Neural cell (in vitro differentiated cells): ENCODE data around the gene ENTPD2. TPM values are rescaled to one million over a fixed set of nuclear protein-coding genes. Genes with fewer than 3 reads are reported as not detected.

ENCODE experiments used
- H2AFZ ChIP-seq: fragments of 200-600, 300-800 bp; sonication (generic), shearing (Covaris generic); 2 replicates; pipeline ENCODE4 v1.6.0; 2014; ENCODE audit warnings: low read depth, mild to moderate bottlenecking, antibody characterized with exemption, low read length, moderate library complexity
- H3F3A ChIP-seq: fragments of 200-600 bp; shearing (Covaris generic); 2 replicates; pipeline ENCODE4 v1.6.1; 2016; ENCODE audit warnings: mild to moderate bottlenecking, moderate library complexity, mixed read lengths, antibody characterized with exemption, low read length; ENCODE audit not compliant: insufficient read depth, poor library complexity, severe bottlenecking
- H3K27ac ChIP-seq: fragments of 200-600, 300-800 bp; sonication (generic), shearing (Covaris generic); 2 replicates; pipeline ENCODE4 v1.5.1; 2014; ENCODE audit warnings: mild to moderate bottlenecking, low read length, moderate library complexity
- H3K27me3 ChIP-seq: fragments of 300-800, 200-600 bp; sonication (generic), shearing (Covaris generic); 2 replicates; pipeline ENCODE4 v1.6.0; 2014; ENCODE audit warnings: mild to moderate bottlenecking, low read depth, low read length, moderate library complexity; ENCODE audit not compliant: insufficient read depth
- H3K36me3 ChIP-seq: fragments of 300-800, 200-600 bp; sonication (generic), shearing (Covaris generic); 2 replicates; pipeline ENCODE4 v1.5.1; 2014; ENCODE audit warnings: mild to moderate bottlenecking, antibody characterized with exemption, low read length, moderate library complexity; ENCODE audit not compliant: insufficient read depth
- H3K4me2 ChIP-seq: fragments of 300-800, 200-600 bp; sonication (generic), shearing (Covaris generic); 2 replicates; pipeline ENCODE4 v1.6.0; 2014; ENCODE audit warnings: mild to moderate bottlenecking, low read length
- H3K4me3 ChIP-seq: fragments of 300-800, 200-600 bp; sonication (generic), shearing (Covaris generic); 2 replicates; pipeline ENCODE4 v1.5.1; 2014; ENCODE audit warnings: mild to moderate bottlenecking, low read length, moderate library complexity
- H3K79me2 ChIP-seq: fragments of 200-600 bp; shearing (Covaris generic); replicated peaks from 2 replicates; pipeline ENCODE4 v1.6.0; 2014; ENCODE audit warnings: mild to moderate bottlenecking, low read length, moderate library complexity; ENCODE audit not compliant: insufficient read depth
- H3K9ac ChIP-seq: fragments of 300-800, 200-600 bp; sonication (generic), shearing (Covaris generic); 2 replicates; pipeline ENCODE4 v1.6.1; 2016; ENCODE audit warnings: mild to moderate bottlenecking, low read length, mixed read lengths
- H3K9me2 ChIP-seq: fragments of 200-600 bp; shearing (Covaris generic); 2 replicates; pipeline ENCODE4 v1.6.1; 2016; ENCODE audit warnings: mild to moderate bottlenecking, low read length, mixed read lengths; ENCODE audit not compliant: insufficient read depth
- H3K9me3 ChIP-seq: fragments of 200-600, 300-800 bp; sonication (generic), shearing (Covaris generic); 2 replicates; pipeline ENCODE4 v1.6.1; 2016; ENCODE audit warnings: mild to moderate bottlenecking, mixed run types, low read length, moderate library complexity, mixed read lengths
- H4K20me1 ChIP-seq: fragments of 200-600 bp; shearing (Covaris generic); 2 replicates; pipeline ENCODE4 v1.6.1; 2016; ENCODE audit warnings: mild to moderate bottlenecking, mixed run types; ENCODE audit not compliant: insufficient read depth
- EP300 ChIP-seq: fragments of 450-650 bp; conservative IDR thresholded peaks from 2 replicates; pipeline ENCODE4 v1.6.1; 2014; ENCODE audit warnings: antibody characterized with exemption, mild to moderate bottlenecking, moderate library complexity; ENCODE audit not compliant: poor library complexity, severe bottlenecking
- EZH2 ChIP-seq: fragments of 200-600, 300-800 bp; shearing (Covaris generic), sonication (generic); IDR thresholded peaks from 2 replicates; pipeline ENCODE4 v1.6.1; 2014; ENCODE audit warnings: antibody characterized with exemption, low read length, borderline replicate concordance, mild to moderate bottlenecking; ENCODE audit not compliant: insufficient read depth, poor library complexity, severe bottlenecking
- MXI1 ChIP-seq: fragments of 450-650 bp; conservative IDR thresholded peaks from 2 replicates; pipeline ENCODE4 v1.6.1; 2014; ENCODE audit warnings: antibody characterized with exemption, mild to moderate bottlenecking; ENCODE audit not compliant: poor library complexity, severe bottlenecking
- POLR2AphosphoS5 ChIP-seq: IDR thresholded peaks from 2 replicates; pipeline ENCODE4 v1.6.1; 2012
- RAD21 ChIP-seq: fragments of 450-650 bp; conservative IDR thresholded peaks from 2 replicates; pipeline ENCODE4 v1.6.1; 2014; ENCODE audit warnings: antibody characterized with exemption, mild to moderate bottlenecking, moderate library complexity
- SMC3 ChIP-seq: fragments of 450-650 bp; conservative IDR thresholded peaks from 2 replicates; pipeline ENCODE4 v1.6.1; 2014; ENCODE audit warnings: antibody characterized with exemption, mild to moderate bottlenecking, moderate library complexity; ENCODE audit not compliant: poor library complexity
- TAF1 ChIP-seq: IDR thresholded peaks from 2 replicates; pipeline ENCODE4 v1.6.1; 2012; ENCODE audit warnings: low read depth
- polyA plus RNA-seq: library from polyadenylated mRNA; depleted of rRNA; stranded (reverse); fragments of >200 nt; gene quantifications from 2 replicates; pipeline ENCODE4 v1.2.3, GENCODE V29; 2014
- TF ChIP-seq, protein P1 (sequence below): fragments of 450-650 bp; IDR thresholded peaks from 2 replicates; pipeline ENCODE4 v1.5.1; 2014; ENCODE audit warnings: antibody characterized with exemption, mild to moderate bottlenecking, moderate library complexity; ENCODE audit not compliant: poor library complexity, severe bottlenecking
- TF ChIP-seq, protein P2 (sequence below): IDR thresholded peaks from 2 replicates; pipeline ENCODE4 v1.6.1; 2012; ENCODE audit warnings: borderline replicate concordance

The ENTPD2 gene
- polyA plus RNA-seq, 1 donor from 2014 or later, result not detected

DNA sequence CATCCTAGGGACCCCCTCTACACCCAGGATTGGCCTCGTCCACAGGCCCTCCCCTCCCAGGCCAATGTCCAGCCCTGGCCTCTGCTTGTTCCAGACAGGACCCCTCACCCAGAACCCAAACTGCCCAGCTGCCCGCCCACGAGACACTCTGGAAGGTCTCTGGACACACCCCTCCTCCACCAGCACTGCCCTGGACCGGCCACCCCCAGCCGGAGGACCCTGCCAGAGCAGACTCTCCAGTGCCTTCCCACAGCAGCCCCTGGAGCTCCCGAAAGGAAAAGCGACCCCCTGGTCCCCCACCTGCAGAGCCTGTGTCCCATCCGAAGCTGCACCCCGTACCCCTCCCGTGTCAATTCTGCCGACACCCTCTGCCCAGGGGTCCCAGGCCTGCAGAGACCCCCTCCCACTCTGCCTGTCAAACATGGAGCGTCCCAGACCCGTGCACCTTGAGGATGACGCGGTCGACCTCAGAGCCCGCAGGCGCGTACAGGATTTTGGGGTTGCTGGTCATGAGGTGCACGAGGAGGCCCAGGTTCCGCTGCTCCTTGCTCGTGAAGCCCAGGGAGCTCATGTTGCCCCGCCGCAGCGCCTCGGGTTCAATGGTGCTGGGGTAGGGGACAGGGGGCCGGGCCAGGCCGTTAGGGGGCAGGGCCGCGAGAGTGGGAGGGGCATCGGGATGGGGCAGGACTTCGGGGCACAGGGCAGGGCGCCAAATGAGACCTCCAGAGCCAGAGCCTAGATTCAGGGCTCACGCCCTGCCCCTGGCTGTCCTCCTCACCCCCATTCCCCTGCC is 33.8 kb downstream of the ENTPD2 start:
- H3K36me3 ChIP-seq, result peaks cover 7% of the 10 kb centered on the region
- no peaks in the 10 kb centered on the region for H3F3A ChIP-seq
- H3K9me3 ChIP-seq, result no peaks in the 10 kb centered on the region
- no peaks in the 10 kb centered on the region for H4K20me1 ChIP-seq
- TF ChIP-seq MXI1, result no peak
- TF ChIP-seq, protein P1, sequence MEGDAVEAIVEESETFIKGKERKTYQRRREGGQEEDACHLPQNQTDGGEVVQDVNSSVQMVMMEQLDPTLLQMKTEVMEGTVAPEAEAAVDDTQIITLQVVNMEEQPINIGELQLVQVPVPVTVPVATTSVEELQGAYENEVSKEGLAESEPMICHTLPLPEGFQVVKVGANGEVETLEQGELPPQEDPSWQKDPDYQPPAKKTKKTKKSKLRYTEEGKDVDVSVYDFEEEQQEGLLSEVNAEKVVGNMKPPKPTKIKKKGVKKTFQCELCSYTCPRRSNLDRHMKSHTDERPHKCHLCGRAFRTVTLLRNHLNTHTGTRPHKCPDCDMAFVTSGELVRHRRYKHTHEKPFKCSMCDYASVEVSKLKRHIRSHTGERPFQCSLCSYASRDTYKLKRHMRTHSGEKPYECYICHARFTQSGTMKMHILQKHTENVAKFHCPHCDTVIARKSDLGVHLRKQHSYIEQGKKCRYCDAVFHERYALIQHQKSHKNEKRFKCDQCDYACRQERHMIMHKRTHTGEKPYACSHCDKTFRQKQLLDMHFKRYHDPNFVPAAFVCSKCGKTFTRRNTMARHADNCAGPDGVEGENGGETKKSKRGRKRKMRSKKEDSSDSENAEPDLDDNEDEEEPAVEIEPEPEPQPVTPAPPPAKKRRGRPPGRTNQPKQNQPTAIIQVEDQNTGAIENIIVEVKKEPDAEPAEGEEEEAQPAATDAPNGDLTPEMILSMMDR, result no peak
- no peak for TF ChIP-seq EP300
- no peak for TF ChIP-seq SMC3
- no peak for TF ChIP-seq RAD21
- no peak for TF ChIP-seq EZH2
- TF ChIP-seq, protein P2, sequence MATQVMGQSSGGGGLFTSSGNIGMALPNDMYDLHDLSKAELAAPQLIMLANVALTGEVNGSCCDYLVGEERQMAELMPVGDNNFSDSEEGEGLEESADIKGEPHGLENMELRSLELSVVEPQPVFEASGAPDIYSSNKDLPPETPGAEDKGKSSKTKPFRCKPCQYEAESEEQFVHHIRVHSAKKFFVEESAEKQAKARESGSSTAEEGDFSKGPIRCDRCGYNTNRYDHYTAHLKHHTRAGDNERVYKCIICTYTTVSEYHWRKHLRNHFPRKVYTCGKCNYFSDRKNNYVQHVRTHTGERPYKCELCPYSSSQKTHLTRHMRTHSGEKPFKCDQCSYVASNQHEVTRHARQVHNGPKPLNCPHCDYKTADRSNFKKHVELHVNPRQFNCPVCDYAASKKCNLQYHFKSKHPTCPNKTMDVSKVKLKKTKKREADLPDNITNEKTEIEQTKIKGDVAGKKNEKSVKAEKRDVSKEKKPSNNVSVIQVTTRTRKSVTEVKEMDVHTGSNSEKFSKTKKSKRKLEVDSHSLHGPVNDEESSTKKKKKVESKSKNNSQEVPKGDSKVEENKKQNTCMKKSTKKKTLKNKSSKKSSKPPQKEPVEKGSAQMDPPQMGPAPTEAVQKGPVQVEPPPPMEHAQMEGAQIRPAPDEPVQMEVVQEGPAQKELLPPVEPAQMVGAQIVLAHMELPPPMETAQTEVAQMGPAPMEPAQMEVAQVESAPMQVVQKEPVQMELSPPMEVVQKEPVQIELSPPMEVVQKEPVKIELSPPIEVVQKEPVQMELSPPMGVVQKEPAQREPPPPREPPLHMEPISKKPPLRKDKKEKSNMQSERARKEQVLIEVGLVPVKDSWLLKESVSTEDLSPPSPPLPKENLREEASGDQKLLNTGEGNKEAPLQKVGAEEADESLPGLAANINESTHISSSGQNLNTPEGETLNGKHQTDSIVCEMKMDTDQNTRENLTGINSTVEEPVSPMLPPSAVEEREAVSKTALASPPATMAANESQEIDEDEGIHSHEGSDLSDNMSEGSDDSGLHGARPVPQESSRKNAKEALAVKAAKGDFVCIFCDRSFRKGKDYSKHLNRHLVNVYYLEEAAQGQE, result no peak
- TF ChIP-seq TAF1, result no peak
- TF ChIP-seq POLR2AphosphoS5, result no peak
- H2AFZ ChIP-seq, result no peak overlapping the region
- no peaks in the 10 kb centered on the region for H3K27me3 ChIP-seq
- H3K27ac ChIP-seq, result no peak overlapping the region
- H3K4me3 ChIP-seq, result no peak overlapping the region
- H3K9ac ChIP-seq, result no peak overlapping the region
- H3K9me2 ChIP-seq, result no peaks in the 10 kb centered on the region
- H3K79me2 ChIP-seq, result no peaks in the 10 kb centered on the region
- no peak overlapping the region for H3K4me2 ChIP-seq

DNA sequence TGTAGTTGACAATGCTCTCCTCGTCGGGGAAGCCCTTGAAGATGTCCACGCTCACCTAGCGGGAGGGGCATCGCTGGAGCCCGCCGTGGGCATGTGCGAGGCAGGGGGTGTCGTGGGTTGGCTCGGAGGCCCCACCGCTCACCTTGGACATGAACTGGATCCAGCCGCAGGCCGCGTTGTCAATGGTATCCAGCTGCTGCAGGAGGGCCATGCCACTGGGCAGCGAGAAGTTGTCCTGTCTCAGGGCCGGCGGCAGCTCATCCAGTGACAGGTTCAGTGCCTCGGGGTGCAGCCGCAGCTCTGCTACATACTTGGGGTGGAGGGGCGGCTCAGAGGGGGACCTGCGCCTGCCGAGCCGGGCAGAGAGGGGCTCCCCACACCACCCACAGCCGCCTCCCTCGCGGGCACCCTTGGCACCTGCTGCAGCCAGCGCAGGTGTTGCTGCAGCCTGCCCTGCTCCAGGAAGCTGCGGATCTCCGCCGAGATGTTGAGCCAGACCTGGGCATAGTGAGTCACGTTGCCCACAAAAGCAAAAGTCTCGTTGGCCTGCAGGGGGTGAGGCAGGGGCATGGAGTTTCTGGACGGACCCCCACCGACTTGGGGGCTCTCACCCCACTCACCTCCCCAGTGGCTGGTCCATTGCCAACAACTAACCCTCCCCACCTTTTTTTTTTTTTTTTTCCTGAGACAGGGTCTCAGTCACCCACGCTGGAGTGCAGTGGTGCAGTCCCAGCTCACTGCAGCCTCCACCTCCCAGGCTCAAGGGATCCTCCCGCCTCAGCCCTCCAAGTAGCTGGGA is 34.9 kb downstream of the ENTPD2 start:
- Histone ChIP-seq H3K4me3 (no peak overlapping the region), H3K27me3 (no peaks in the 10 kb centered on the region), H3K79me2 (no peaks in the 10 kb centered on the region), H4K20me1 (no peaks in the 10 kb centered on the region), H3K27ac (no peak overlapping the region), H2AFZ (no peak overlapping the region), H3K36me3 (peaks cover 7% of the 10 kb centered on the region), H3F3A (no peaks in the 10 kb centered on the region), H3K4me2 (no peak overlapping the region), H3K9me2 (no peaks in the 10 kb centered on the region), H3K9me3 (no peaks in the 10 kb centered on the region), H3K9ac (no peak overlapping the region)
- TF ChIP-seq, protein P2, result no peak
- TF ChIP-seq EZH2 (no peak), RAD21 (no peak), SMC3 (no peak)
- TF ChIP-seq, protein P1, result no peak
